Measurements from ENCODE around the gene ACOT8.
A peak's percentile ranks its signal among the peaks of the same experiment; 100 is the strongest.
"Not testable (repeated sequence)": the region's sequence is repeated elsewhere in the genome, so short reads cannot be mapped to it uniquely, and the experiment has no call there.

Gene ACOT8

GRCh38 chr20:45852326-45852725 lies 4.9 kb downstream of the ACOT8 start:
- DNase-seq (ENCODE audit: low spot score), result no peak

GRCh38 chr20:45851501-45851900 lies 5.7 kb downstream of the ACOT8 start:
- no peak for DNase-seq (ENCODE audit: low spot score)

- no peak for DNase-seq (ENCODE audit: low spot score)
These were observed 6.3 kb downstream of the ACOT8 start for GRCh38 chr20:45850926-45851325.

- no peak for DNase-seq (ENCODE audit: low spot score)
These were observed 7.0 kb downstream of the ACOT8 start for GRCh38 chr20:45850238-45850637.

- no peak for DNase-seq (ENCODE audit: low spot score)
These were observed 8.1 kb downstream of the ACOT8 start for GRCh38 chr20:45848969-45849582.

GRCh38 chr20:45848421-45848820 lies 8.8 kb downstream of the ACOT8 start:
- DNase-seq (ENCODE audit: low spot score), result no peak

GRCh38 chr20:45845452-45845851 lies 11.7 kb downstream of the ACOT8 start:
- DNase-seq (ENCODE audit: low spot score), result no peak

- DNase-seq (ENCODE audit: low spot score), result no peak
These were observed 13.7 kb downstream of the ACOT8 start for GRCh38 chr20:45843506-45843905.

GRCh38 chr20:45842169-45842812 lies 14.9 kb downstream of the ACOT8 start:
- DNase-seq (ENCODE audit: low spot score), result no peak

- no peak for DNase-seq (ENCODE audit: low spot score)
These were observed 15.6 kb downstream of the ACOT8 start for GRCh38 chr20:45841407-45842129.

- DNase-seq (ENCODE audit: low spot score), result no peak
These were observed 16.4 kb downstream of the ACOT8 start for GRCh38 chr20:45840700-45841198.

- DNase-seq (ENCODE audit: low spot score), result no peak
These were observed 20.4 kb downstream of the ACOT8 start for GRCh38 chr20:45836841-45837240.

GRCh38 chr20:45835825-45836224 lies 21.4 kb downstream of the ACOT8 start:
- no peak for DNase-seq (ENCODE audit: low spot score)

GRCh38 chr20:45835329-45835765 lies 21.8 kb downstream of the ACOT8 start:
- DNase-seq (ENCODE audit: low spot score), result no peak

GRCh38 chr20:45834797-45835161 lies 22.4 kb downstream of the ACOT8 start:
- no peak for DNase-seq (ENCODE audit: low spot score)

GRCh38 chr20:45833883-45834796 lies 23.1 kb downstream of the ACOT8 start:
- DNase-seq (ENCODE audit: low spot score), result no peak

- peak; percentile 77 for DNase-seq (ENCODE audit: low spot score)
These were observed 23.9 kb downstream of the ACOT8 start, which contains the start of gene SNX21 for GRCh38 chr20:45833030-45833882. Gene SNX21 (plus strand): TSS chr20:45833799. CDS start chr20:45833920, 121 bp downstream.

GRCh38 chr20:45832619-45833018 lies 24.6 kb downstream of the ACOT8 start:
- no peak for DNase-seq (ENCODE audit: low spot score)

- DNase-seq (ENCODE audit: low spot score), result not testable (repeated sequence)
These were observed 27.5 kb downstream of the ACOT8 start for GRCh38 chr20:45829673-45830106.

- DNase-seq (ENCODE audit: low spot score), result no peak
These were observed 28.6 kb downstream of the ACOT8 start for GRCh38 chr20:45828589-45828988.

GRCh38 chr20:45827712-45828111 lies 29.5 kb downstream of the ACOT8 start:
- DNase-seq (ENCODE audit: low spot score), result no peak
